ENCODE measurements around the gene CHST8. TPM values are rescaled to one million over a fixed set of nuclear protein-coding genes. Genes with fewer than 3 reads are reported as not detected.

The CHST8 gene
- total and polyA plus RNA-seq, 9 donors, result 0.48 to 2.5 (median 1.0) TPM; not detected in 1

- no peak for DNase-seq
- no peaks in the 10 kb centered on the region for H3K36me3 ChIP-seq
- H3K27ac ChIP-seq, result no peak overlapping the region
- no peaks in the 10 kb centered on the region for H3K27me3 ChIP-seq
- H3K4me3 ChIP-seq, result no peak overlapping the region
- intact Hi-C loops (cut with DNase I), result no loop called here
- TF ChIP-seq POLR2A (IDR thresholded peaks at IDR 0.05), result no peak
- no peak for TF ChIP-seq CTCF (IDR thresholded peaks at IDR 0.05)
- no peak for TF ChIP-seq EP300 (IDR thresholded peaks at IDR 0.05)
- no peaks in the 10 kb centered on the region for H3K4me1 ChIP-seq (ENCODE audit: insufficient read depth)
- WGBS, 3 donors, result 87 to 93% (median 90%) methylated on average over 8 of the region's 8 CpGs
- H3K9me3 ChIP-seq, result no peaks in the 10 kb centered on the region
Measured at GRCh38 chr19:33748231-33748630, 126.5 kb downstream of the CHST8 start.

GRCh38 chr19:33749016-33749415, 127.3 kb downstream of the CHST8 start:
- WGBS, 3 donors, result 57 to 71% (median 64%) methylated on average over 3 of the region's 3 CpGs
- H3K27me3 ChIP-seq, result no peaks in the 10 kb centered on the region
- no peaks in the 10 kb centered on the region for H3K9me3 ChIP-seq
- H3K27ac ChIP-seq, result no peak overlapping the region
- no peak overlapping the region for H3K4me3 ChIP-seq
- no peaks in the 10 kb centered on the region for H3K4me1 ChIP-seq (ENCODE audit: insufficient read depth)
- H3K36me3 ChIP-seq, result no peaks in the 10 kb centered on the region
- TF ChIP-seq EP300 (IDR thresholded peaks at IDR 0.05), result no peak
- TF ChIP-seq CTCF (IDR thresholded peaks at IDR 0.05), result no peak
- TF ChIP-seq POLR2A (IDR thresholded peaks at IDR 0.05), result no peak
- DNase-seq, result no peak
- intact Hi-C loops (cut with DNase I), result no loop called here

- no peak for TF ChIP-seq EP300 (IDR thresholded peaks at IDR 0.05)
- TF ChIP-seq POLR2A (IDR thresholded peaks at IDR 0.05), result no peak
- no peak for TF ChIP-seq CTCF (IDR thresholded peaks at IDR 0.05)
- no peak for DNase-seq
- Histone ChIP-seq H3K27me3 (no peaks in the 10 kb centered on the region), H3K4me1 (ENCODE audit: insufficient read depth) (no peaks in the 10 kb centered on the region), H3K4me3 (no peak overlapping the region), H3K36me3 (no peaks in the 10 kb centered on the region), H3K27ac (no peak overlapping the region), H3K9me3 (no peaks in the 10 kb centered on the region)
- 80 to 90% (median 88%) methylated on average over 12 of the region's 12 CpGs for WGBS, 3 donors
- intact Hi-C loops (cut with DNase I), result no loop called here
Measured at GRCh38 chr19:33749619-33750175, 127.9 kb downstream of the CHST8 start.

- TF ChIP-seq EP300 (IDR thresholded peaks at IDR 0.05), result no peak
- TF ChIP-seq CTCF (IDR thresholded peaks at IDR 0.05), result no peak
- TF ChIP-seq POLR2A (IDR thresholded peaks at IDR 0.05), result no peak
- Histone ChIP-seq H3K9me3 (no peaks in the 10 kb centered on the region), H3K27me3 (no peaks in the 10 kb centered on the region), H3K36me3 (no peaks in the 10 kb centered on the region), H3K4me3 (no peak overlapping the region), H3K4me1 (ENCODE audit: insufficient read depth) (no peaks in the 10 kb centered on the region), H3K27ac (no peak overlapping the region)
- intact Hi-C loops (cut with DNase I), result no loop called here
- 39 to 46% (median 42%) methylated on average over 18 of the region's 18 CpGs for WGBS, 3 donors
- no peak for DNase-seq
Measured at GRCh38 chr19:33750587-33751435, 129.1 kb downstream of the CHST8 start.
